GM12878 (cell line): Measurements from ENCODE around the gene TM7SF2. TPM values are rescaled to one million over a fixed set of nuclear protein-coding genes. Genes with fewer than 3 reads are reported as not detected.

Experiments
- BCL11A ChIP-seq: IDR thresholded peaks from 2 replicates; pipeline ENCODE4 v1.6.1; 2011; ENCODE audit warnings: low read depth, low read length
- DPF2 ChIP-seq: fragments of 450-650 bp; IDR thresholded peaks from 2 replicates; pipeline ENCODE4 v1.6.1; 2017; ENCODE audit warnings: mild to moderate bottlenecking
- EP300 ChIP-seq, 2 experiments: fragments of 150-350 bp in 1 of 2; IDR thresholded peaks; 2 replicates each; pipeline ENCODE4 v1.6.1; 2011 to 2012; ENCODE audit warnings: low read depth in 2 of 2, low read length in 2 of 2, borderline replicate concordance in 1 of 2, improper control_type of control experiment in 1 of 2, inconsistent platforms in 1 of 2; ENCODE audit not compliant: control insufficient read depth in 1 of 2
- FOS ChIP-seq: IDR thresholded peaks from 3 replicates; pipeline ENCODE4 v1.6.1; 2011; ENCODE audit warnings: borderline replicate concordance; ENCODE audit not compliant: insufficient read length; ENCODE audit errors: extremely low read depth
- JUND ChIP-seq: IDR thresholded peaks from 2 replicates; pipeline ENCODE4 v1.6.1; 2012; ENCODE audit warnings: low read depth, mild to moderate bottlenecking, low read length, improper control_type of control experiment, moderate library complexity
- MEF2B ChIP-seq: fragments of 450-650 bp; IDR thresholded peaks from 2 replicates; pipeline ENCODE4 v1.6.1; 2018; ENCODE audit warnings: mild to moderate bottlenecking, moderate library complexity; ENCODE audit not compliant: partially characterized antibody, poor library complexity, severe bottlenecking
- NR2C1 ChIP-seq: fragments of 450-650 bp; IDR thresholded peaks from 2 replicates; pipeline ENCODE4 v1.6.1; 2017; ENCODE audit warnings: antibody characterized with exemption, mild to moderate bottlenecking, moderate library complexity
- NR2C2 ChIP-seq: IDR thresholded peaks from 2 replicates; pipeline ENCODE4 v1.6.1; 2011; ENCODE audit warnings: borderline replicate concordance, low read depth; ENCODE audit not compliant: control insufficient read depth, insufficient read length
- PKNOX1 ChIP-seq: fragments of 450-650 bp; IDR thresholded peaks from 2 replicates; pipeline ENCODE4 v1.6.1; 2016; ENCODE audit warnings: mild to moderate bottlenecking
- PML ChIP-seq: IDR thresholded peaks from 2 replicates; pipeline ENCODE4 v1.6.1; 2012; ENCODE audit warnings: low read length, inconsistent platforms
- POLR2AphosphoS5 ChIP-seq: IDR thresholded peaks from 2 replicates; pipeline ENCODE4 v1.6.1; 2011; ENCODE audit warnings: mild to moderate bottlenecking, low read length, inconsistent platforms
- RUNX3 ChIP-seq: IDR thresholded peaks from 2 replicates; pipeline ENCODE4 v1.6.1; 2012; ENCODE audit warnings: low read length, inconsistent platforms
- SIX5 ChIP-seq: IDR thresholded peaks from 2 replicates; pipeline ENCODE4 v1.6.1; 2011; ENCODE audit warnings: mild to moderate bottlenecking, low read depth, low read length, moderate library complexity; ENCODE audit not compliant: severe bottlenecking
- SKIL ChIP-seq: fragments of 450-650 bp; IDR thresholded peaks from 2 replicates; pipeline ENCODE4 v1.6.1; 2017; ENCODE audit warnings: mild to moderate bottlenecking, low read depth, inconsistent platforms; ENCODE audit not compliant: poor library complexity, severe bottlenecking
- SMC3 ChIP-seq: IDR thresholded peaks from 2 replicates; pipeline ENCODE4 v1.6.1; 2011; ENCODE audit warnings: low read length, improper control_type of control experiment, borderline replicate concordance
- SP1 ChIP-seq: IDR thresholded peaks from one replicate; pipeline ENCODE4 v1.6.1; 2011; ENCODE audit warnings: low read depth, low read length
- TARDBP ChIP-seq: IDR thresholded peaks from 2 replicates; pipeline ENCODE4 v1.6.1; 2016; ENCODE audit warnings: borderline replicate concordance
- TBL1XR1 ChIP-seq: IDR thresholded peaks from 2 replicates; pipeline ENCODE4 v1.6.1; 2012; ENCODE audit warnings: low read depth, low read length, improper control_type of control experiment
- ZNF384 ChIP-seq: IDR thresholded peaks from 2 replicates; pipeline ENCODE4 v1.6.1; 2012; ENCODE audit warnings: low read depth, mild to moderate bottlenecking, low read length, improper control_type of control experiment, borderline replicate concordance
- ZNF622 ChIP-seq: fragments of 450-650 bp; IDR thresholded peaks from 2 replicates; pipeline ENCODE4 v1.6.1; 2017; ENCODE audit warnings: mild to moderate bottlenecking, inconsistent platforms
- polyA plus RNA-seq, 11 experiments: library from polyadenylated mRNA; depleted of rRNA in 4 of 11; unstranded in 6 of 11; stranded (reverse) in 5 of 11; fragments of >200 nt; fragmentation: Nextera tagmentation in 4 of 11; fragmentation: Illumina TruSeq in 1 of 11; extraction: Ambion mirVana in 4 of 11; extraction: Trizol in 1 of 11; gene quantifications; 1 replicate in 1 of 11; 2 replicates in 10 of 11; pipeline versions ENCODE4 v1.2.1 to v1.2.3, GENCODE V29; 2011 to 2016; ENCODE audit warnings: inconsistent platforms in 2 of 11, missing spikeins in 2 of 11, low read depth in 1 of 11
- total RNA-seq, 4 experiments: library from RNA; depleted of rRNA in 3 of 4; stranded (reverse); fragments of >200 nt in 3 of 4; fragmentation: Illumina TruSeq in 1 of 4; extraction: Trizol in 1 of 4; gene quantifications; 2 replicates each; pipeline versions ENCODE4 v1.2.1 to v1.2.3, GENCODE V29; 2013 to 2021
- TF ChIP-seq, protein P1 (sequence below): fragments of 450-650 bp; IDR thresholded peaks from 2 replicates; pipeline ENCODE4 v1.6.1; 2016; ENCODE audit warnings: mild to moderate bottlenecking, moderate library complexity, borderline replicate concordance
- TF ChIP-seq, protein P2 (sequence below): IDR thresholded peaks from 2 replicates; pipeline ENCODE4 v1.6.1; 2011; ENCODE audit warnings: borderline replicate concordance, low read depth, mild to moderate bottlenecking, moderate library complexity, low read length; ENCODE audit not compliant: insufficient read depth, poor library complexity, severe bottlenecking

The TM7SF2 gene
- total and polyA plus RNA-seq, 10 of the 15 experiments (the other 5 are each of a cell fraction or from before 2014, with no cell fraction given), result 0.52 to 57.7 (median 20.7) TPM

DNA sequence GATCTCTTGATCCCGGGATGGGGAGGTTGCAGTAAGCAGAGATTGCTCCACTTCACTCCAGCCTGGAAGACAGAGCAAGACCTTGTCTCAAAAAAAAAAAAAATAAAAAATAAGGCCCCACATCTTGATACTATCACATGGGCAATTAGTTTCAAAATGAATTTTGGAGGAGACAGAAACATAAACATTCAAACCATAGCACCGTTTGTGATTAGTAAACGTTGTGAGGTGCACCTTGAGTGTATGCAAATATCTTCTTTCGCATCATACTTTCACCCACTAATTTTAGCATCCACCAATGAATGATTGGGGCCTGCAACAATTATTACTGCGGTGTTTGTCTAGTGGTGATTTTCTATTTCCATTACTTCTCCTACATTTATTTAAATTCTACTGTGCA lies 47.3 kb downstream of the TM7SF2 start (continued):
- TF ChIP-seq PKNOX1 (peak; percentile 32; the same call in 1 of the 2 replicates), JUND (no peak), TARDBP (no peak), NR2C2 (no peak), SIX5 (no peak), POLR2AphosphoS5 (no peak), MEF2B (peak; percentile 37), RUNX3 (peak; percentile 54; the same call in 1 of the 2 replicates), ZNF622 (no peak), EP300 (IDR thresholded peaks at IDR 0.05; ENCODE audit: borderline replicate concordance in 1 of 2, control insufficient read depth in 1 of 2, low read depth in 2 of 2, low read length in 2 of 2) (peak; percentile 38 to 71; a peak in 2 of 4 replicates), NR2C1 (no peak), SKIL (no peak), PML (no peak), DPF2 (no peak), SMC3 (no peak), ZNF384 (peak; percentile 72; the same call in 1 of the 2 replicates), TBL1XR1 (0 out of 2 replicates have a peak, but pooled peaks have one; percentile 60), FOS (no peak), BCL11A (no peak), SP1 (no peak)
- TF ChIP-seq, protein P1, sequence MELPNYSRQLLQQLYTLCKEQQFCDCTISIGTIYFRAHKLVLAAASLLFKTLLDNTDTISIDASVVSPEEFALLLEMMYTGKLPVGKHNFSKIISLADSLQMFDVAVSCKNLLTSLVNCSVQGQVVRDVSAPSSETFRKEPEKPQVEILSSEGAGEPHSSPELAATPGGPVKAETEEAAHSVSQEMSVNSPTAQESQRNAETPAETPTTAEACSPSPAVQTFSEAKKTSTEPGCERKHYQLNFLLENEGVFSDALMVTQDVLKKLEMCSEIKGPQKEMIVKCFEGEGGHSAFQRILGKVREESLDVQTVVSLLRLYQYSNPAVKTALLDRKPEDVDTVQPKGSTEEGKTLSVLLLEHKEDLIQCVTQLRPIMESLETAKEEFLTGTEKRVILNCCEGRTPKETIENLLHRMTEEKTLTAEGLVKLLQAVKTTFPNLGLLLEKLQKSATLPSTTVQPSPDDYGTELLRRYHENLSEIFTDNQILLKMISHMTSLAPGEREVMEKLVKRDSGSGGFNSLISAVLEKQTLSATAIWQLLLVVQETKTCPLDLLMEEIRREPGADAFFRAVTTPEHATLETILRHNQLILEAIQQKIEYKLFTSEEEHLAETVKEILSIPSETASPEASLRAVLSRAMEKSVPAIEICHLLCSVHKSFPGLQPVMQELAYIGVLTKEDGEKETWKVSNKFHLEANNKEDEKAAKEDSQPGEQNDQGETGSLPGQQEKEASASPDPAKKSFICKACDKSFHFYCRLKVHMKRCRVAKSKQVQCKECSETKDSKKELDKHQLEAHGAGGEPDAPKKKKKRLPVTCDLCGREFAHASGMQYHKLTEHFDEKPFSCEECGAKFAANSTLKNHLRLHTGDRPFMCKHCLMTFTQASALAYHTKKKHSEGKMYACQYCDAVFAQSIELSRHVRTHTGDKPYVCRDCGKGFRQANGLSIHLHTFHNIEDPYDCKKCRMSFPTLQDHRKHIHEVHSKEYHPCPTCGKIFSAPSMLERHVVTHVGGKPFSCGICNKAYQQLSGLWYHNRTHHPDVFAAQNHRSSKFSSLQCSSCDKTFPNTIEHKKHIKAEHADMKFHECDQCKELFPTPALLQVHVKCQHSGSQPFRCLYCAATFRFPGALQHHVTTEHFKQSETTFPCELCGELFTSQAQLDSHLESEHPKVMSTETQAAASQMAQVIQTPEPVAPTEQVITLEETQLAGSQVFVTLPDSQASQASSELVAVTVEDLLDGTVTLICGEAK, result no peak
- TF ChIP-seq, protein P2, sequence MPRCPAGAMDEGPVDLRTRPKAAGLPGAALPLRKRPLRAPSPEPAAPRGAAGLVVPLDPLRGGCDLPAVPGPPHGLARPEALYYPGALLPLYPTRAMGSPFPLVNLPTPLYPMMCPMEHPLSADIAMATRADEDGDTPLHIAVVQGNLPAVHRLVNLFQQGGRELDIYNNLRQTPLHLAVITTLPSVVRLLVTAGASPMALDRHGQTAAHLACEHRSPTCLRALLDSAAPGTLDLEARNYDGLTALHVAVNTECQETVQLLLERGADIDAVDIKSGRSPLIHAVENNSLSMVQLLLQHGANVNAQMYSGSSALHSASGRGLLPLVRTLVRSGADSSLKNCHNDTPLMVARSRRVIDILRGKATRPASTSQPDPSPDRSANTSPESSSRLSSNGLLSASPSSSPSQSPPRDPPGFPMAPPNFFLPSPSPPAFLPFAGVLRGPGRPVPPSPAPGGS, result no peak
